Endothelial cell of umbilical vein (primary cell): ENCODE results near the gene TPO.

Experiments used
- EZH2 ChIP-seq: IDR thresholded peaks from 2 replicates; pipeline ENCODE4 v1.6.1; 2012; ENCODE audit warnings: borderline replicate concordance, low read depth, mild to moderate bottlenecking, moderate library complexity, low read length, inconsistent platforms; ENCODE audit not compliant: severe bottlenecking
- FOS ChIP-seq: IDR thresholded peaks from 2 replicates; pipeline ENCODE4 v1.6.1; 2011; ENCODE audit warnings: mild to moderate bottlenecking, low read length, moderate library complexity, borderline replicate concordance; ENCODE audit not compliant: insufficient read depth
- GATA2 ChIP-seq: IDR thresholded peaks from 2 replicates; pipeline ENCODE4 v1.7.0; 2011; ENCODE audit warnings: low read depth, mild to moderate bottlenecking, moderate library complexity, mixed read lengths, low read length; ENCODE audit not compliant: insufficient read length, insufficient read depth
- JUN ChIP-seq: IDR thresholded peaks from 2 replicates; pipeline ENCODE4 v1.6.1; 2011; ENCODE audit warnings: borderline replicate concordance, low read depth; ENCODE audit not compliant: insufficient read length, insufficient read depth
- MYC ChIP-seq: IDR thresholded peaks from one replicate; pipeline ENCODE4 v1.6.1; 2011; ENCODE audit warnings: mild to moderate bottlenecking, low read depth, low read length
- POLR2A ChIP-seq: IDR thresholded peaks from 2 replicates; pipeline ENCODE4 v1.6.1; 2012; ENCODE audit warnings: low read depth, mild to moderate bottlenecking, control low read depth, low read length
- POLR2AphosphoS5 ChIP-seq: IDR thresholded peaks from 2 replicates; pipeline ENCODE4 v1.6.1; 2012; ENCODE audit warnings: low read depth, mild to moderate bottlenecking, control low read depth, low read length, moderate library complexity; ENCODE audit not compliant: insufficient read depth
- TF ChIP-seq, protein P1 (sequence below), 2 donors: IDR thresholded peaks; 1 replicate in 1 of 2; 2 replicates in 1 of 2; pipeline ENCODE4 v1.5.1; 2011; ENCODE audit warnings: low read length in 2 of 2, mild to moderate bottlenecking in 2 of 2, moderate library complexity in 2 of 2, control low read depth in 1 of 2, inconsistent platforms in 1 of 2, low read depth in 1 of 2; ENCODE audit not compliant: insufficient read depth in 1 of 2; ENCODE audit errors: extremely low read depth in 1 of 2
- TF ChIP-seq, protein P2 (sequence below): IDR thresholded peaks from 2 replicates; pipeline ENCODE4 v1.6.1; 2011; ENCODE audit not compliant: insufficient read depth, insufficient read length

DNA sequence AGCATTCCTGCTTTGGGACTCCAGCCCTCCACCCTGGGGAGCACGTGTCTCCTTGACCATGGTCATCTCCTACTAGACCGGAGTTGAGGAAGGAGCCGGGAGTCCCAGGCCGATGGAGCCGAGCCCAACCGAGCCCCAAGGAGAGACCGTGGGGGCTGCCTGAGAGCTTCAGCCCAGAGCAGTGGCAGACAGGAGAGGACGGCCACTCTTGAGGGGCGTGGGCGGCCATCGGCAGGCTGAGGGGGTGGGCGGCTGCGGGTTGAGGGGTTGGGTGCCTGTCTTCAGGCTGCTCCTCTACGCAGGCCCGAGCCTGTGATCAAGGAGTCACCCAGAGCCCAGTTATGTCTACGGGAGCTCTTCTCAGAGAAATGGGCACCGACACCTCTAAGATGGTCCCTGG is 172.4 kb downstream of the TPO start:
- TF ChIP-seq POLR2A (no peak), EZH2 (no peak), JUN (no peak), MYC (no peak), POLR2AphosphoS5 (no peak), GATA2 (no peak), FOS (no peak)
- TF ChIP-seq, protein P1, sequence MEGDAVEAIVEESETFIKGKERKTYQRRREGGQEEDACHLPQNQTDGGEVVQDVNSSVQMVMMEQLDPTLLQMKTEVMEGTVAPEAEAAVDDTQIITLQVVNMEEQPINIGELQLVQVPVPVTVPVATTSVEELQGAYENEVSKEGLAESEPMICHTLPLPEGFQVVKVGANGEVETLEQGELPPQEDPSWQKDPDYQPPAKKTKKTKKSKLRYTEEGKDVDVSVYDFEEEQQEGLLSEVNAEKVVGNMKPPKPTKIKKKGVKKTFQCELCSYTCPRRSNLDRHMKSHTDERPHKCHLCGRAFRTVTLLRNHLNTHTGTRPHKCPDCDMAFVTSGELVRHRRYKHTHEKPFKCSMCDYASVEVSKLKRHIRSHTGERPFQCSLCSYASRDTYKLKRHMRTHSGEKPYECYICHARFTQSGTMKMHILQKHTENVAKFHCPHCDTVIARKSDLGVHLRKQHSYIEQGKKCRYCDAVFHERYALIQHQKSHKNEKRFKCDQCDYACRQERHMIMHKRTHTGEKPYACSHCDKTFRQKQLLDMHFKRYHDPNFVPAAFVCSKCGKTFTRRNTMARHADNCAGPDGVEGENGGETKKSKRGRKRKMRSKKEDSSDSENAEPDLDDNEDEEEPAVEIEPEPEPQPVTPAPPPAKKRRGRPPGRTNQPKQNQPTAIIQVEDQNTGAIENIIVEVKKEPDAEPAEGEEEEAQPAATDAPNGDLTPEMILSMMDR (IDR thresholded peaks at IDR 0.05; ENCODE audit: extremely low read depth in 1 of 2, insufficient read depth in 1 of 2, low read depth in 1 of 2, low read length in 2 of 2) = no peak
- TF ChIP-seq, protein P2, sequence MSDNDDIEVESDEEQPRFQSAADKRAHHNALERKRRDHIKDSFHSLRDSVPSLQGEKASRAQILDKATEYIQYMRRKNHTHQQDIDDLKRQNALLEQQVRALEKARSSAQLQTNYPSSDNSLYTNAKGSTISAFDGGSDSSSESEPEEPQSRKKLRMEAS = no peak
